Naive thymus-derived CD8-positive, alpha-beta T cell (primary cell): ENCODE measurements around the gene CCT8L2. TPM values are rescaled to one million over a fixed set of nuclear protein-coding genes. Genes with fewer than 3 reads are reported as not detected.
A peak's percentile ranks its signal among the peaks of the same experiment; 100 is the strongest.
"Not testable (repeated sequence)": the region's sequence is repeated elsewhere in the genome, so short reads cannot be mapped to it uniquely, and the experiment has no call there.

Experiments used
- ATAC-seq, 2 donors: fragments of 150-1000 bp; cut with Tn5 transposase in 1 of 2; sonication (Bioruptor Pico), chemical (Tn5 transposase) in 1 of 2; 1 replicate in 1 of 2; 2 replicates in 1 of 2; pipeline ENCODE4 v1.10.0; 2021; ENCODE audit warnings: mild to moderate bottlenecking in 2 of 2, moderate library complexity in 2 of 2
- POLR2A ChIA-PET: fragments of 350-600 bp; sonication (Branson Sonifier 250); formaldehyde crosslinking; loops from one replicate; lab custom pipeline; 2021; ENCODE audit warnings: antibody characterized with exemption; lab: Charles Lee
- DNase-seq, 10 donors: peaks; one replicate each; pipeline versions ENCODE4 v3.0.0 to v3.0.0-alpha.2; 2020 to 2022
- H3K27ac Mint-ChIP-seq, 10 donors: one replicate each; pipeline ENCODE4 v1.8.0; 2020 to 2022; ENCODE audit warnings: mild to moderate bottlenecking in 10 of 10, mixed read lengths in 10 of 10, moderate library complexity in 4 of 10, inconsistent platforms in 1 of 10
- H3K27me3 Mint-ChIP-seq, 5 donors: one replicate each; pipeline ENCODE4 v1.8.0; 2021 to 2022; ENCODE audit warnings: mixed read lengths in 5 of 5
- H3K36me3 Mint-ChIP-seq, 3 donors: one replicate each; pipeline ENCODE4 v1.8.0; 2020 to 2022; ENCODE audit warnings: mixed read lengths in 3 of 3, mild to moderate bottlenecking in 2 of 3, inconsistent platforms in 1 of 3
- H3K4me1 Mint-ChIP-seq, 4 donors: one replicate each; pipeline ENCODE4 v1.8.0; 2021 to 2022; ENCODE audit warnings: mixed read lengths in 4 of 4
- H3K4me3 Mint-ChIP-seq, 10 donors: one replicate each; pipeline ENCODE4 v1.8.0; 2020 to 2022; ENCODE audit warnings: mild to moderate bottlenecking in 10 of 10, mixed read lengths in 10 of 10, moderate library complexity in 6 of 10, inconsistent platforms in 1 of 10
- H3K9me3 Mint-ChIP-seq, 9 donors: one replicate each; pipeline ENCODE4 v1.8.0; 2020 to 2022; ENCODE audit warnings: mixed read lengths in 9 of 9, mild to moderate bottlenecking in 3 of 9, inconsistent platforms in 1 of 9, moderate library complexity in 1 of 9
- polyA plus RNA-seq, 3 donors: library from polyadenylated mRNA; unstranded; fragments of 300-500 nt; fragmentation: Illumina TruSeq; gene quantifications; one replicate each; pipeline ENCODE4 v1.2.3, GENCODE V29; 2021
- total RNA-seq, 8 experiments: library from RNA in 2 of 8; stranded (reverse) in 2 of 8; gene quantifications; one replicate each; pipeline ENCODE4 v1.2.3 and lab custom pipeline; 2021 to 2026

CCT8L2 gene
- total and polyA plus RNA-seq, 5 experiments from 2014 or later = not detected

DNA sequence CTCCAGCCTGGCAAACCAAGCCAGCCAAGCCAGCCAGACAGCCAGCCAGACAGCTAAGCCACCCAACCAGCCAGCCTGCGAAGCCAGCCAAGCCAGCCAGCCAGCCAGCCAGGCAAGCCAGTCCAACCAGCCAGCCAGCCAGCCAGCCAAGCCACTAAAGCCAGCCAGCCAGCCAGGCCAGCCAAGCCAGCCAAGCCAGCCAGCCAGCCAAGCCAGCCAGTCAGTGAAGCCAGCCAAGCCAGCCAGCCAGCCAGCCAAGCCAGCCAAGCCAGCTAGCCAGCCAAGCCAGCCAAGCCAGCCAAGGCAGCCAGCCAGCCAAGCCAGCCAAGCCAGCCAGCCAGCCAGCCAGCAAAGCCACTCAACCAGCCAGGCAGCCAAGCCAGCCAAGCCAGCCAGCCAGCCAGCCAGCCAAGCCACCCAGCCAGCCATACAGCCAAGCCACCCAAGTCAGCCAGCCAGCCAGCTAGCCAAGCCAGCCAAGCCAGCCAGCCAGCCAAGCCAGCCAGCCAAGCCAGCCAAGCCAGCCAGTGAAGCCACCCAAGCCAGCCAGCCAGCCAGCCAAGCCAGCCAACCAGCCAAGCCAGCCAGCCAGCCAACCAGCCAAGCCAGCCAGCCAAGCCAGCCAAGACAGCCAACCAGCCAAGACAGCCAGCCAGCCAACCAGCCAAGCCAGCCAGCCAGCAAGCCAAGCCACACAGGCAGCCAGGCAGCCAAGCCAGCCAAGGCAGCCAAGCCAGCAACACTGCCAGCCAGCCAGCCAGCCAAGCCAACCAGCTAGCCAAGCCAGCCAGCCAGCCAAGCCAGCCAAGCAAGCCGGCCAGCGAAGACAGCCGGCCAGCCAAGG is 29.7 kb downstream of the CCT8L2 start:
- POLR2A ChIA-PET = no interaction called here
- Mint-ChIP-seq H3K4me1 (no peaks in the 10 kb centered on the region), H3K4me3 (no peak overlapping the region), H3K9me3 (peaks cover 0 to 12% (median 0%) of the 10 kb centered on the region in 9 donors), H3K27ac (no peak overlapping the region), H3K27me3 (no peaks in the 10 kb centered on the region), H3K36me3 (no peaks in the 10 kb centered on the region)
- DNase-seq = peak in 1 of 10 donors; percentile 3
- no peak for ATAC-seq

DNA sequence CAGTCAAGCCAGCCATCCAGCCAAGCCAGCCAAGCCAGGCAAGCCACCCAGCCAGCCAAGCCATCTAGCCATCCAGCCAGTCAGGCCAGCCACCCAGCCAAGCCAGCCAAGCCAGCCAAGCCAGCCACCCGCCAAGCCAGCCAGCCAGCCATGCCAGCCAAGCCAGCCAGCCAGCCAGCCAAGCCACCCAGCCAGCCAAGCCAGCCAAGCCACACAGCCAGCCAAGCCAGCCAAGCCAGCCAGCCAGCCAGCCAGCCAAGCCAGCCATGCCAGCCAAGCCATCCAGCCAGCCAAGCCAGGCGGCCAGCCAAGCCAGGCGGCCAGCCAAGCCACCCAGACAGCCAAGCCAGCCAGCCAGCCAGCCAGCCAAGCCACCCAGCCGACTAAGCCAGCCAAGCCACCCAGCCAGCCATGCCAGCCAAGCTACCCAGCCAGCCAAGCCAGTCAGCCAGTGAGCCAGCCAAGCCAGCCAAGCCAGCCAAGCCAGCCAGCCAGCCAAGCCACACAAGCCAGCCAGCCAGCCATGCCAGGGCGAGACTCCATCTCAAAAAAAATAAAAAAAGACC is 31.4 kb downstream of the CCT8L2 start:
- H3K9me3 Mint-ChIP-seq = peaks cover 0 to 15% (median 0%) of the 10 kb centered on the region in 9 donors
- H3K4me3 Mint-ChIP-seq, H3K27ac Mint-ChIP-seq, DNase-seq, H3K27me3 Mint-ChIP-seq, H3K36me3 Mint-ChIP-seq, H3K4me1 Mint-ChIP-seq, ATAC-seq, POLR2A ChIA-PET: not testable (repeated sequence)

DNA sequence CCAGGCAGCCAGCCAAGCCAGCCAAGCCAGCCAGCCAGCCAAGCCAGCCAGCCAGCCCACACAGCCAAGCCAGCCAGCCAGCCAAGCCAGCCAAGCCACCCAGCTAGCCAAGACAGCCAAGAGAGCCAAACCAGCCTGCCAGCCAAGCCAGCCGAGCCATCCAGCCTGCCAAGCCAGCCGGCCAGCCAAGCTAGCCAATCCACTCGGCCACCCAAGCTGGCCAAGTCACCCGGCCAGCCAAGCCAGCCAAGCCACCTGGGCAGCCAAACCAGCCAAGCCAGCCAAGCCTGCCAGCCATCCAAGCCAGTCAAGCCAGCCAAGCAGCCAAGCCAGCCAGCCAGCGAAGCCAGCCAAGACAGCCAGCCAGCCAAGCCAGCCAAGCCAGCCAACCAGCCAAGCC is 32.0 kb downstream of the CCT8L2 start:
- H3K27ac Mint-ChIP-seq, H3K27me3 Mint-ChIP-seq, H3K4me3 Mint-ChIP-seq, POLR2A ChIA-PET, H3K4me1 Mint-ChIP-seq, H3K36me3 Mint-ChIP-seq, ATAC-seq: not testable (repeated sequence)
- peaks cover 0 to 15% (median 0%) of the 10 kb centered on the region in 9 donors for H3K9me3 Mint-ChIP-seq
- DNase-seq = peak in 1 of 10 donors; percentile 3

DNA sequence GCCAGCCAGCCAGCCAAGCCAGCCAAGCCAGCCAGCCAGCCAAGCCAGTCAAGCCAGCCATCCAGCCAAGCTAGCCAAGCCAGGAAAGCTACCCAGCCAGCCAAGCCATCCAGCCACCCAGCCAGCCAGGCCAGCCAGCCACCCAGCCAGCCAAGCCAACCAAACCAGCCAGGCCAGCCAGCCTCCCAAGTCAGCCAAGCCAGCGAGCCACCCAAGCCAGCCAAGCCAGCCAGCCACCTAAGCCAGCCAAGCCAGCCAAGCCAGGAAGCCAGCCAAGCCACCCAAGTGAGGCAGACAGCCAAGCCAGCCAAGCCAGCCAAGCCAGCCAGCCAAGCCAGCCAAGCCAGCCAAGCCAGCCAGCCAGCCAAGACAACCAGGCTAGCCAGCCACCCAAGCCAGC is 32.6 kb downstream of the CCT8L2 start:
- H3K36me3 Mint-ChIP-seq, DNase-seq, H3K27ac Mint-ChIP-seq, H3K4me3 Mint-ChIP-seq, H3K27me3 Mint-ChIP-seq, POLR2A ChIA-PET, ATAC-seq, H3K4me1 Mint-ChIP-seq: not testable (repeated sequence)
- H3K9me3 Mint-ChIP-seq = peaks cover 0 to 15% (median 0%) of the 10 kb centered on the region in 9 donors

DNA sequence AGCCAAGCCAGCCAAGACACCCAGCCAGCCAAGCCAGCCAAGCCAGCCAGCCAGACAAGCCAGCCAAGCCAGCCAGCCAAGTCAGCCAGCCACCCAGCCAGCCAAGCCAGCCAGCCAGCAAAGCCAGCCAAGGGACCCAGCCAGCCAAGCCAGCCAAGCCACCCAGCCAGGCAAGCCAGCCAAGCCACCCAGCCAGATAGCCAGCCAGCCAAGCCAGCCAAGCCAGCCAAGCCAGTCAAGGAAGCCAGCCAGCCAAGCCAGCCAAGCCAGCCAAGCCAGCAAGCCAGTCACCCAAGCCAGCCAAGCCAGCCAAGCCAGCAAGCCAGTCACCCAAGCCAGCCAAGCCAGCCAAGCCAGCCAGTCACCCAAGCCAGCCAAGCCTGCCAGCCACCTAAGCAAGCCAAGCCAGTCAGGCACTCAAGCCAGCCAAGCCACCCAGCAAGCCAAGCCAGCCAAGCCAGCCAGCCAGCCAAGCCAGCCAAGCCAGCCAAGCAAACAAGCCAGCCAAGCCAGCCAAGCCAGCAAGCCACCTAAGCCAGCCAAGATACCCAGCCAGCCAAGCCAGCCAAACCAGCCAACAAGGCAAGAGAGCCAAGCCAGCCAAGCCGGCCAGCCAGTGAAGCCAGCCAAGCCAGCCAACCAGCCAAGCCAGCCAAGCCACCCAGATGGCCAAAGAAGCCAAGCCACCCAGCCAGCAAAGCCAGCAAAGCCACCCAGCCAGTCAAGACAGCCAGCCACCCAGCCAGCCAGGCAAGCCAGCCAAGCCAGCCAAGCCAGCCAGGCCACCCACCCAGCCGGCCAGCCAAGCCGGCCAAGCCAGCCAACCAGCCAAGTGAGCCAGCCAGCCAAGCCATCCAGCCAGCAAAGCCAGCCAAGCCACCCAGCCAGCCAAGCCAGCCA is 33.3 kb downstream of the CCT8L2 start:
- Mint-ChIP-seq H3K27me3 (peaks cover 0 to 5% (median 0%) of the 10 kb centered on the region in 5 donors), H3K4me1 (peaks cover 0 to 2% (median 0%) of the 10 kb centered on the region in 4 donors), H3K4me3 (no peak overlapping the region), H3K27ac (no peak overlapping the region), H3K36me3 (no peaks in the 10 kb centered on the region), H3K9me3 (peaks cover 0 to 15% (median 1%) of the 10 kb centered on the region in 9 donors)
- DNase-seq (no peak), ATAC-seq (no peak)
- POLR2A ChIA-PET = no interaction called here

DNA sequence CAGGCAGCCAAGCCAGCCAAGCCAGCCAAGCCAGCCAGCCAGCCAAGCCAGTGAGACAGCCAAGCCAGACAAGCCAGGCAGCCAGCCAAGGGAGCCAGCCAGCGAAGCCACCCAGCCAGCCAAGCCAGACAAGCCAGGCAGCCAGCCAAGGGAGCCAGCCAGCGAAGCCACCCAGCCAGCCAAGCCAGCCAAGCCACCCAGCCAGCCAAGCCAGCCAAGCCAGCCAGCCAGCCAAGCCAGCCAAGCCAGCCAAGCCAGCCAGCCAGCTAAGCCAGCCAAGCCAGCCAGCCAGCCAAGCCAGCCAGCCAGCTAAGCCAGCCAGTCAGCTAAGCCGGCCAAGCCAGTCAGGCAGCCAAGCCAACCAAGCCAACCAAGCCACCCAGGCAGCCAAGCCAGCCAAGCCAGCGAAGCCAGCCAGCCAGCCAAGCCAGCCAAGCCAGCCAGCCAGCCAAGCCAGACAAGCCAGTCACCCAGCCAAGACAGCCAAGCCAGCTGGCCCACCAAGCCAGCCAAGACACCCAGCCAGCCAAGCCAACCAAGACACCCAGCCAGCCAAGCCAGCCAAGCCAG is 34.1 kb downstream of the CCT8L2 start:
- ATAC-seq, POLR2A ChIA-PET, H3K27me3 Mint-ChIP-seq, H3K36me3 Mint-ChIP-seq, DNase-seq, H3K4me1 Mint-ChIP-seq, H3K27ac Mint-ChIP-seq, H3K4me3 Mint-ChIP-seq: not testable (repeated sequence)
- H3K9me3 Mint-ChIP-seq = peaks cover 0 to 19% (median 8%) of the 10 kb centered on the region in 9 donors

DNA sequence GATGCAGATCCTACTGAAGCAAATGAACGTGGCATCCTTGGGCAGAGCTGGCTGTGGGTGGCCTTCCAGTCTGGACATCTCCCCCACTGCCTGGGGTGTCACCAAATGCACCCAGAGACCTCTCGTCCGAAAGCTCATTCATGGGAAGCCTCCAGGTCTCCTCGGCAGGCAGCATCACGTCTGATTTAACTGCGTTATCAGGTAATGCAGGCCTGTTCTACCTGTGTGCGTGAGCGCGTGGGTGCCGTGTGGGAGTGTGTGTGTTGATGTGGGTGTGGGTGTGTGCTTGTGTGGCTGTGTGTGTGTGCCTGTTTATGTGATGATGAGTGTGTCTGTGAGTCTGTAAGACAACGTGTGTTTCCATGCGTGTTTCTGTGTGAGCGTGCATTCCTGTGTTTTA is 35.1 kb downstream of the CCT8L2 start:
- POLR2A ChIA-PET, H3K27ac Mint-ChIP-seq, H3K4me3 Mint-ChIP-seq, DNase-seq, H3K36me3 Mint-ChIP-seq, ATAC-seq, H3K4me1 Mint-ChIP-seq, H3K27me3 Mint-ChIP-seq: not testable (repeated sequence)
- peaks cover 0 to 14% (median 7%) of the 10 kb centered on the region in 9 donors for H3K9me3 Mint-ChIP-seq

DNA sequence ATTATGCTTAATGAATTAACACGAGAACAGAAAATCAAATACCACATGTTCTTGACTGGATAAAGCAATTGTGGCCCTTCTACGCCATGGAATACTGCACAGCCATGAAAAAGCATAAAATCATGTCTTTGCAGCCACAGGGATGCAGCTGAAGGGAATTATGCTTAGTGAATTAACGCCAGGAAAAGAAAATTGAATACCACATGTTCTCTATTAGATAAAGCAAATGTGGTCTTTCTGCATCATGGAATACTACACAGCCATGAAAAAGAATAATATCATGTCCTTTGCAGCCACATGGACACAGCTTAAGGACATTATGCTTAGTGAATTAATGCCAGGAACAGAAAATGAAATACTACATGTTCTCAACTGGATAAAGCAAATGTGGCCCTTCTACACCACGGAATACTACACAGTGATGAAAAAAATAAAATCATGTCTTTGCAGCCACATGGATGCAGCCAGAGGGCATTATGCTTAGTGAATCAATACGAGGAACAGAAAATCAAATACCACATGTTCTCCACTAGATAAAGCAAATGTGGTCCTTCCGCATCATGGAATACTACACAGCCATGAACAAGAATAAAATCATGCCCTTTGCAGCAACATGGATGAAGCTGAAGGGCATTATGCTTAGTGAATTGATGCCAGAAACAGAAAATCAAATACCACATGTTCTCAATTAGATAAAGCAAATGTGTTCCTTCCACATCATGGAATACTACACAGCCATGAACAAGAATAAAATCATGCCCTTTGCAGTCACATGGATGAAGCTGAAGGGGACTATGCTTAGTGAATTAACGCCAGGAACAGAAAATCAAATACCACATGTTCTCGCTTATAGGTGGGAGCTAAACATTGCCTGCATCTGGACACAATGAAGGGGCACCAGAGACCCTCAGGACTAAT is 37.3 kb downstream of the CCT8L2 start:
- H3K27me3 Mint-ChIP-seq, ATAC-seq, H3K4me3 Mint-ChIP-seq, H3K36me3 Mint-ChIP-seq, H3K27ac Mint-ChIP-seq, DNase-seq, POLR2A ChIA-PET, H3K4me1 Mint-ChIP-seq: not testable (repeated sequence)
- peaks cover 0 to 18% (median 5%) of the 10 kb centered on the region in 9 donors for H3K9me3 Mint-ChIP-seq

DNA sequence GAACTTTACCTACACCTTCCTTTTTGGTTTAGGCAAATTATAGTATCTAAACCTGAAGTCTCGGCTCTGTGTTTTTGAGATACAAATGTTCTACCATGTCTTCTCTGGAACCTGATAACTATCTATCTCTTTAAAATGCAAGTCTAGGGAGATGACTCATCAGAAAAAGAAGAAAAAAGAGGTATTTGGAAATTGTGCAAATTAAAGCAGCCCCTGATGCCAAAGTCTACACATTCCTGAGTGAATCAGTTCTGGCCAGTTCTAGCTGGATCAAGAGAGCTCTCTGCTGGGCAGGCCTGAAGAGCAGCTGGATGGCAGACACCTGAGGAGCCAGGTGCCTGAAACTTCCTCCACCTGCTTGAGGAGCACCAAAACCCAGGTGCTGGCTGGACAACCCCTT is 49.3 kb downstream of the CCT8L2 start:
- H3K36me3 Mint-ChIP-seq, ATAC-seq, H3K9me3 Mint-ChIP-seq, POLR2A ChIA-PET, H3K27me3 Mint-ChIP-seq, H3K4me1 Mint-ChIP-seq, H3K4me3 Mint-ChIP-seq, DNase-seq, H3K27ac Mint-ChIP-seq: not testable (repeated sequence)
